ENCODE results near the gene CNTNAP2.
A peak's percentile ranks its signal among the peaks of the same experiment; 100 is the strongest.

The CNTNAP2 gene

GRCh38 chr7:148334959-148335577 lies 2218.5 kb downstream of the CNTNAP2 start:
- Histone ChIP-seq H3K4me3 (ENCODE audit: low read depth, low read length) (no peak overlapping the region), H3K4me1 (ENCODE audit: control insufficient read depth, insufficient read depth, low read length) (no peaks in the 10 kb centered on the region), H3K27ac (ENCODE audit: extremely low read depth, low read depth, low read length) (no peak overlapping the region), H3K9me3 (ENCODE audit: control insufficient read depth, insufficient read depth, low read depth, low read length) (no peaks in the 10 kb centered on the region), H3K36me3 (ENCODE audit: control insufficient read depth in 2 of 2, insufficient read depth in 1 of 2, low read length in 2 of 2) (no peaks in the 10 kb centered on the region)
- ChIA-PET CTCF (interaction anchor here (1.1 kb wide), 1 partner anchor 46 kb away, joined by 4 read pairs; no protein-coding TSS in a partner anchor), POLR2A (interaction anchor here (0.6 kb wide), 1 partner anchor 715 kb away, joined by 3 read pairs; no protein-coding TSS in a partner anchor)
- TF ChIP-seq ZNF624 (tag by site-specific recombination; IDR thresholded peaks at IDR 0.05) (no peak), ZNF560 (tag by site-specific recombination; IDR thresholded peaks at IDR 0.05; ENCODE audit: borderline replicate concordance) (no peak), ZNF335 (tag by site-specific recombination; conservative IDR thresholded peaks at IDR 0.05) (peak; percentile 23; the same call in 1 of the 2 replicates), OSR2 (tag by site-specific recombination; IDR thresholded peaks at IDR 0.05) (peak; percentile 59), ZNF26 (tag by site-specific recombination; IDR thresholded peaks at IDR 0.05) (no peak), TCF7L2 (IDR thresholded peaks at IDR 0.05; ENCODE audit: borderline replicate concordance, low read depth, low read length) (no peak), ZNF660 (tag by site-specific recombination; IDR thresholded peaks at IDR 0.05) (peak; percentile 85; the same call in 1 of the 2 replicates), YY1 (tag by site-specific recombination; IDR thresholded peaks at IDR 0.05) (no peak), ZNF10 (tag by site-specific recombination; IDR thresholded peaks at IDR 0.05) (peak; percentile 98), ZNF24 (tag by site-specific recombination; IDR thresholded peaks at IDR 0.05) (peak; percentile 75), SALL2 (tag by site-specific recombination; IDR thresholded peaks at IDR 0.05; ENCODE audit: borderline replicate concordance) (no peak), IKZF3 (tag by site-specific recombination; IDR thresholded peaks at IDR 0.05) (peak; percentile 47; the same call in 1 of the 2 replicates), ZNF830 (tag by site-specific recombination; IDR thresholded peaks at IDR 0.05; ENCODE audit: low read depth) (no peak), ZNF354C (tag by site-specific recombination; IDR thresholded peaks at IDR 0.05; ENCODE audit: borderline replicate concordance, low read depth) (no peak), ZNF600 (tag by site-specific recombination; IDR thresholded peaks at IDR 0.05) (peak; percentile 83), PRDM4 (tag by site-specific recombination; IDR thresholded peaks at IDR 0.05) (no peak), ZNF530 (tag by site-specific recombination; IDR thresholded peaks at IDR 0.05; ENCODE audit: low read depth) (no peak), ZFP41 (tag by site-specific recombination; IDR thresholded peaks at IDR 0.05; ENCODE audit: borderline replicate concordance) (no peak), ZNF184 (tag by site-specific recombination; IDR thresholded peaks at IDR 0.05) (peak; percentile 24; the same call in 1 of the 2 replicates), EGR2 (tag by site-specific recombination; IDR thresholded peaks at IDR 0.05; ENCODE audit: low read depth) (0 out of 2 replicates have a peak, but pooled peaks have one; percentile 13), MEIS1 (CRISPR knock-in tag; IDR thresholded peaks at IDR 0.05; ENCODE audit: borderline replicate concordance) (no peak), ZNF404 (tag by site-specific recombination; IDR thresholded peaks at IDR 0.05) (no peak), KLF17 (tag by site-specific recombination; IDR thresholded peaks at IDR 0.05) (no peak), ZNF391 (tag by site-specific recombination; IDR thresholded peaks at IDR 0.05; ENCODE audit: borderline replicate concordance, low read depth) (no peak), ZSCAN16 (tag by site-specific recombination; IDR thresholded peaks at IDR 0.05) (no peak), ZBTB17 (tag by site-specific recombination; IDR thresholded peaks at IDR 0.05) (peak; percentile 39), ZNF146 (tag by site-specific recombination; IDR thresholded peaks at IDR 0.05) (0 out of 2 replicates have a peak, but pooled peaks have one; percentile 7), FEZF1 (tag by site-specific recombination; IDR thresholded peaks at IDR 0.05) (peak; percentile 52), ZNF324 (tag by site-specific recombination; IDR thresholded peaks at IDR 0.05) (peak; percentile 78; the same call in 1 of the 2 replicates), ZNF843 (tag by site-specific recombination; IDR thresholded peaks at IDR 0.05) (0 out of 2 replicates have a peak, but pooled peaks have one; percentile 30), ZNF658 (tag by site-specific recombination; IDR thresholded peaks at IDR 0.05) (no peak), PRDM1 (tag by site-specific recombination; IDR thresholded peaks at IDR 0.05) (peak; percentile 54; the same call in 1 of the 2 replicates)
